ENCODE results near the gene SF3B2. TPM values are rescaled to one million over a fixed set of nuclear protein-coding genes. Genes with fewer than 3 reads are reported as not detected.

SF3B2 gene
- total RNA-seq, 1 experiment from 2014 or later = 300 TPM

- Histone ChIP-seq H3K79me2 (ENCODE audit: insufficient read depth, low read length) (peaks cover 11% of the 10 kb centered on the region; the same call in 1 of the 2 replicates), H3K36me3 (ENCODE audit: control insufficient read depth in 1 of 2, insufficient read depth in 2 of 2, low read length in 2 of 2) (no peaks in the 10 kb centered on the region), H3K9me2 (ENCODE audit: insufficient read depth) (no peaks in the 10 kb centered on the region), H3K27ac (ENCODE audit: low read depth, low read length) (peak overlapping the region; percentile 45), H3K27me3 (ENCODE audit: insufficient read depth, low read length) (no peaks in the 10 kb centered on the region), H3K9ac (ENCODE audit: low read length) (peak overlapping the region; percentile 57), H3K9me3 (ENCODE audit: control insufficient read depth in 1 of 2, insufficient read depth in 1 of 2, low read depth in 1 of 2, low read length in 2 of 2) (no peaks in the 10 kb centered on the region), H2AFZ (ENCODE audit: low read depth, low read length, poor library complexity, severe bottlenecking) (no peak overlapping the region), H3K4me1 (ENCODE audit: control insufficient read depth in 1 of 2, insufficient read depth in 2 of 2, low read length in 2 of 2) (peaks cover 68 to 95% of the 10 kb centered on the region in 2 experiments), H3K4me3 (replicated peaks in 1 of 2; ENCODE audit: low read depth in 1 of 2, low read length in 2 of 2) (peak overlapping the region; percentile 44 to 50), H4K20me1 (ENCODE audit: insufficient read depth) (no peaks in the 10 kb centered on the region), H3K4me2 (ENCODE audit: low read length) (peak overlapping the region; percentile 72)
- intact Hi-C loops (cut with micrococcal nuclease) = no loop called here
- POLR2A ChIA-PET = interaction anchor here (0.9 to 2.6 kb wide), 2 partner anchors 10 to 11 kb away, joined by 3 to 17 read pairs; partner anchors contain the start of genes BANF1 and EIF1AD
- no TSS peak for BruUV-seq (replicated peaks)
- DNase-seq (ENCODE audit: low read depth, low spot score) = no peak
- TF ChIP-seq ZBTB33 (IDR thresholded peaks at IDR 0.05; ENCODE audit: extremely low read depth, insufficient replicate concordance, low read length) (peak; percentile 15), POLR2AphosphoS5 (IDR thresholded peaks at IDR 0.05; ENCODE audit: low read depth, low read length) (peak; percentile 16; the same call in 1 of the 2 replicates), SP1 (IDR thresholded peaks at IDR 0.05; ENCODE audit: low read depth) (no peak), REST (IDR thresholded peaks at IDR 0.05; ENCODE audit: low read depth) (no peak), EGR1 (IDR thresholded peaks at IDR 0.05; ENCODE audit: low read depth) (no peak), CBX3 (IDR thresholded peaks at IDR 0.05; ENCODE audit: low read depth) (no peak), ZNF274 (IDR thresholded peaks at IDR 0.05; ENCODE audit: low read depth, low read length) (no peak)
- RAD21 ChIA-PET (ENCODE audit: low non-redundant PET in 1 of 2, low total read pairs in 2 of 2, uncharacterized antibody in 2 of 2, unreplicated experiment in 2 of 2) = no interaction called here
- CTCF ChIA-PET = interaction anchor here (3.2 kb wide), 1 partner anchor 9 kb away, joined by 22 read pairs; no protein-coding TSS in a partner anchor
- ATAC-seq = no peak
Measured at GRCh38 chr11:66012946-66013761, 39.0 kb upstream of the SF3B2 start.
